HG03378 (cell line): ENCODE measurements around the gene SART1.

Source experiments
- ATAC-seq: cut with Tn5 transposase; IDR thresholded peaks from one replicate; pipeline ENCODE4 v1.9.1; 2021; ENCODE audit warnings: mild to moderate bottlenecking, moderate library complexity; ENCODE audit not compliant: unreplicated experiment

SART1 gene

DNA sequence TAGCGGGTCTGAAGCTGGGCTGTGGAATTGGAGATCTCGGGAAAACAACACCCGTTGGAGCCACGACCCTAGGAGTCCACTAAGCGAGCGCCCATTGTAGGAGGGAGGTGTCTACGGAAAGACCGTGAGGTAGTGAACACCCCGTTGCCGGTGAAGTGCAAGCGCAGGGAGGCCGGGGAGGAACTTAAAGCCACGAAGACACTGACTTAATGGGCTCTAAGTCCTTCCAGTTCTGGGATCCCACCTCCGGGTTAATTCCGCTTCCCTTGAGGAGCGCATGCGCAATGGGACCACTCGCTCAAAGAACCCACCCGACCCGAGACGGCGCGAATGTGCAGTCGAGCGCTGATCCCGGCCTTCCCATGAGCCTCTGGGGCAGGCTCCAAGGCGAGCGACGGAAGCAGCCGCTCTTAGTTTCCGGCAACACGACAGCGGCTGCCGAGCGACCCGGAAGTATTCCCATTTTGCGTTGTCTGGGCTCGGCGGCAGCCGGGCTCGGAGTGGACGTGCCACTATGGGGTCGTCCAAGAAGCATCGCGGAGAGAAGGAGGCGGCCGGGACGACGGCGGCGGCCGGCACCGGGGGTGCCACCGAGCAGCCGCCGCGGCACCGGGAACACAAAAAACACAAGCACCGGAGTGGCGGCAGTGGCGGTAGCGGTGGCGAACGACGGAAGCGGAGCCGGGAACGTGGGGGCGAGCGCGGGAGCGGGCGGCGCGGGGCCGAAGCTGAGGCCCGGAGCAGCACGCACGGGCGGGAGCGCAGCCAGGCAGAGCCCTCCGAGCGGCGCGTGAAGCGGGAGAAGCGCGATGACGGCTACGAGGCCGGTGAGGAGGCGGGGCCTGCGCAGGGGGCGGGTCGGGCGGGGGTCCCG, at the start of gene SART1:
SART1 (plus strand) TSS at position 468 of the 874 bp plus-strand sequence; CDS start at position 515, 47 bp downstream.
- ATAC-seq = peak; percentile 67

- no peak for ATAC-seq
Measured at GRCh38 chr11:65912845-65913244, 48.7 kb upstream of the SART1 start.

- ATAC-seq = no peak
Measured at GRCh38 chr11:65915101-65915820, 46.3 kb upstream of the SART1 start.

GRCh38 chr11:65915821-65916251, 45.7 kb upstream of the SART1 start:
- no peak for ATAC-seq

- ATAC-seq = no peak
Measured at GRCh38 chr11:65916391-65916790, 45.1 kb upstream of the SART1 start.

DNA sequence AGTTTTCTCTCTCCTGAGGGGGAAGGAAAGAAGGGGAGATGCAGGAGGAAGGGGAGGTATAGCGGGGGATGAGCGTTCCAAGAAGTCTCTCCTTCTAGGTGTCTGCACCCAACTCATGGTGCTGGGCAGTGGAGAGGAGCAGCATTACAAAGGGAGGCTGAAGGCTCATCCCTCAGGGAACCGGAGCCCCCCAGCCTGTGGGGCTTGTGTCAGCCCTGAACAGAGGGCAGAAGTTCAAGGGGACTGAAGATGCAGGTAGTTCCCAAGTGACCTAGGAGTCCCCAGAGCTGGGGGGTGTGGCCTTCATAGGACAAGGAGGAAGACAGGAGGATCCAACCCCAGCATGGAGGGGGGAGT, 44.5 kb upstream of the SART1 start:
- ATAC-seq = no peak

DNA sequence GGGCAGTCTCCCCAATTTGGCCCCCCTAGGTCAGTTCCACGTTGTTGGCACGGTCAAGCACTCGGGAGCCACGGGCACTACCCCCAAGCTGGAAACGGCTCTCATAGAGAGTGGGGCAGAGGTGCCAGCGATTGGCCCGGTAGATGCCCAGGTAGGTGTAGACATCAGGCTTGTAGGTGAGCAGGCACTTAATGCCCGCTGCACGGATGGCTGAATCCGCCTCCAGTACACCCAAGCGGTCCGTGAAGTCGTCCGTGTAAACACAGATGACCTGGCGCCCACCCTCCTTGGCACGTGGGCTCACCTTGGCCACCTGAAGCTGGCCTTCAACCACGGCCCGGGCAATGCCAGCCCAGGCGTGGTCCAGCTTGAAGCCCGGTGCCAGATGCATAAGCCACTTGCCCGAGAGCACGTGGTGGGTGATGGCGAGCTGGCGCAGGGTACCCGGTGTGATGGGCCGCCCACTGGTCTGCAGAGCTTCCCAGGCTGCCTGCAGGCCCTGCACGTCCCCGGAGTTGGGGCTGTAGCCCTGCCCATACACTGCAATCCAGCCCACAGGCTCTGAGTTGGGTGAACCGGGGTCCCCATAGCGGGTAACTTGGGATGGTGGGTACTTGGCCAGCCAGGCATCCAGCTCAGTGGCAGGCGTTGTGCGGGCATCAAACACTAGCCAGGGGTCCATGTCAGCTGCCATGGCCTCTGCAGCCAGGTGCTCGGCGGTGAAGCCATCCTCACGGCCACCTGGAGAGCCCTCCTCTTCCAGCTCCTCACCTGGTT, 43.9 kb upstream of the SART1 start:
- ATAC-seq = no peak

DNA sequence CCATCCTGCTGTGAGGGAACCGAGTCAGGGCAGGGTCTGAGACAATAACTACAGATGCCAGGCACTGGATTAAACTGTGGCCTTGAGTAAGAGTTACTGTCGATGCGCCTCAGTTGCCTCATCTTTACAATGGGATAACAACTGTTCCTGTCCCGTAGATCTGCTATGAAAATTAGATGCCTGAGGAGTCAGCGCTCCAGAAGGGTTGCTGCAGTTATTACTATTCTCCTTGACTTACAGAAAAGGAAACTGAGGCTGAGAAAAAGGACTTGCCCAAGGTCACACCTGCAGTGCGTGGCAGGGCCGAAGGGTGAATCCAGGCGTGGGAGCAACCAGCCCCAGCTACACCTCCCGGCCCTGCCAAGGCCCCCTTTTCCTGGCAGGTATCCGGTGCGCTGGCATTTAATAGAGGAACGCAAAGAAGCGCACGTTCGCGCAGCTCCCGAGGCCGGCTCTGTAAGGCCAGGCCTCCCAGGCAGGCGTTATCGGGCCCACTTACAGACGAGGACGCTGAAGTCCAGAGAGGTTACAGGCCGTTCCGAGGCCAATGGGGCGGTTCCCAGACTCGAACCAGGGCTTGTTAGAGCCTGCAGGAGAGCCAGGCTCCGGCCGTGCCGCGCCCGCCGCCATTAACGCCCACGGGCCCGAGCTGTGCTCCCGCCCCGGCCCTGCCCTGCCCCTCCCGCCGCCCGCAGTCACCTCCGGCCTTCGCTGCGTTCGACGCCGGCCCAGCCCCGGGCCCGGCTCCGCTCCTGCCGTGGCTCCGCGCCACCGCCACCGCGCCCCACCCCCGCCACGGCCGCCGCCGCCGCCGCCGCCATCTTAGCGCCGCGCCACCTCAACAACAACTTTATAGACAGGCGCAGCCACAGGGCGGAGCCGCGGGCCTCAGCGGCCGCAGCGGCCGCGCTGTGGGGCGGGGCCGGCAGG, 43.1 kb upstream of the SART1 start, which contains the start of gene C11orf68:
C11orf68 (minus strand) TSS at position 852 of the 930 bp plus-strand sequence; CDS start at position 821, 31 bp downstream.
- peak; percentile 24 for ATAC-seq

DNA sequence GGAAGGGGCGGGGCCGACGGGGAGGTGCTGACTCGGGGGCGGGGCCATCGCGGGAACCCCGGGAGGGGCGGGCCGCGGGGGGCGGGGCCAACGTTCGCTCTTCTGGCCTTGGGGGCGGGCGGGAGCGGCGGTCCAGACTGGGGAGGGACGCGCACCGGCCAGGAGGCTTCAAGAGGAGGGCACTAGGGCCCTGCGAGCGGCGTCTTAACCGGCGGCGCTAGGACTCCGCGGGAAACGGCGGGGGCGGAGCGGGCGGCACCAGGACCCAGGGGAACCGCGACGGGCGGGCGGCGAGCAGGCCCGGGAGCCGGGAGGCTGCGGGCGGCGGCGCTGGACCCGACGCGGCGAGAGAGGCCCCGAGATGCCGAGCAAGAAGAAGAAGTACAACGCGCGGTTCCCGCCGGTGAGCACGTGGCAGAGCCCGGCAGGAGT, 42.4 kb upstream of the SART1 start, which contains the start of gene DRAP1:
DRAP1 (plus strand) TSS at position 286 of the 432 bp plus-strand sequence; CDS start at position 362, 76 bp downstream.
- peak; percentile 65 for ATAC-seq

GRCh38 chr11:65919573-65920371, 41.8 kb upstream of the SART1 start:
- ATAC-seq = peak; percentile 40

DNA sequence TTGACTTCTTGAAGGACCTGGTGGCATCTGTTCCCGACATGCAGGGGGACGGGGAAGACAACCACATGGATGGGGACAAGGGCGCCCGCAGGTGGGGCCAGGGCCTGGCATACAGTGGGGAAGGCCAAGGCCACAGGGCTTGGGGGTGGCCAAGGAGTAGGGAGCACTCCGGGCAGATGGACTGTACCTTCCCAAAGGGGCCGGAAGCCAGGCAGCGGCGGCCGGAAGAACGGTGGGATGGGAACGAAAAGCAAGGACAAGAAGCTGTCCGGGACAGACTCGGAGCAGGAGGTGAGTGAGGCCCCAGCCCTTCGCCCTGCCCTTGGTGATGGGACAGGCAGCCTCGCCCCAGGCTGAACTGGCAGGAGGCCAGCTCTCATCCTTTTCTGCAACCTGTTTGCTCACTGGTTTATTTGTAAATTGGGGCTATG, 41.1 kb upstream of the SART1 start:
- no peak for ATAC-seq

- no peak for ATAC-seq
Measured at GRCh38 chr11:65921033-65921555, 40.4 kb upstream of the SART1 start.

GRCh38 chr11:65921876-65922275, 39.7 kb upstream of the SART1 start:
- ATAC-seq = no peak

DNA sequence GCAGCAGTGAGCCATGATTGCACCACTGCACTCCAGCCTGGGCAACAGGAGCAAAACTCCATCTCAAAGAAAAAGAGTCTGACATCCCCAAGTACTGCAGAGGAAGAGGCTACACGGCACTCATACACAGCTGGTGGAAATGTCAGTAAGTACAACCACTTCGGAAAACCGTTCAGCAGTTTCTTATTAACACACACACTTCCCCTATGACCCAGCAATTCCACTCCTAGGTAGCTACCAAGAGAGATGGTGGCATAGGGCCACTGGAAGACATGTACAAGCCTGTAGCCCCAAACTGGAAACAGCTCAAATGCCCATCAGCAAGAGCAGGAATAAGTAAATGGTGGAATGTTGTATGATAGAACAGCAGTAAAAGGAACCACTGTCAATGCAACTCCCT, 39.0 kb upstream of the SART1 start:
- no peak for ATAC-seq

- no peak for ATAC-seq
Measured at GRCh38 chr11:65925397-65925796, 36.1 kb upstream of the SART1 start.

- ATAC-seq = peak; percentile 58
Measured at GRCh38 chr11:65927904-65928397, 33.6 kb upstream of the SART1 start.

DNA sequence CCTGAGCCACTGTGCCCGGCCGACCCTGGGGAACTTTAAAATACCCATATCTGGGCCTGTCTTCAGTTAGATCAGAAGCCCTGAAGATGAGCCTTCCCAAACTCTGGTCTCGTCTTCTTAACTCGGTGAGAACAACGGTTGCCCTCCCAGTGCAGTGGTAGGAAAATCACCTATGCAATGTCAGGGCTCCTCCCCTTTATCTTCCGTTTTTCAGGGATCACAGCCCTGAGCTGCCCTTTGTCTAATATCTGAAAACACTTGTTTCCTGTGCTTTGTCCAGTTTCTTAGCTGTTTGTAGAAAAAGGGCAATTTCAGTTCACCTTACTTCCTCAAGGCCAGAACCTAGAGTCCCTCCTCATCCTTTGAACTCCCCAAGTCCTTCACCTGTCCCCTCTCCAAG, 32.9 kb upstream of the SART1 start:
- no peak for ATAC-seq

DNA sequence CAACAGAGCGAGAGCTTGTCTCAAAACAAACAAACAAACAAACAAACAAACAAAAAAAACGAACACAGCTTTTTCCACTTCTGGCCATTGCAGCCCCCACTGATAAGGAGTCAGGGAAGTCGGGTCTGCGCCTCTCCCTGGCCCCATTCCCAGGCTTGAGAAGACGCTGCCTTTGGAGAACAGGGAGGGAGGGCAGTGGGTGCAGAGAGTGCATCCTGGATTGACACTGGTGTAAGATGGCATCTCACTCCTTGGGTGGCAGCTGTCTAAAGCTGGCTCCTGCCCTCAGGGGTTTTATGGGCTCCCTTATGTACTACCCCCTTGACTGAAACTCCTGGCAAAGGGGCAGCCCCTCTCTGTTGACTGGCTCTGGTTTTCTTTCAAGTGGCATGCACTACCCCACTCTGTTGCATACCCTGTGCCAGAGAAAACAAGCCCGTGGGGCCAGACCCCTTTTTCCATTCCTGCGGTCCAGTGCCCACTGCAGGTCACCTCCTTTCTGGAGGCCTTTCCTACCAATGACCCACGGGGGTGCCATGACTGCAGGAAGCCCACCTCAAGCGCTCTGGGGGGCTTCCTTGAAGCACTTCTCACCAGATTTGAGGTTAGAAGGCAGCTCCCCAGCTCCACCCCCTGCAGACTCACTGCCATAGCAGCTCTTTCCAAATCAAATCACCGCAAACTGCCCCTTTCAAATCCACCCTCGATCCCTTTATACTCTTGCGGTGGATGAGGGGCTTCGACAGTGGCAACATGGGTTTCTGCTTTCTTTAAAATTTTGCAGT, 29.6 kb upstream of the SART1 start:
- no peak for ATAC-seq
